Endothelial cell of umbilical vein (primary cell): ENCODE results near the gene ADNP. TPM values are rescaled to one million over a fixed set of nuclear protein-coding genes. Genes with fewer than 3 reads are reported as not detected.

Source experiments
- BruUV-seq: library from RNA; stranded (reverse); fragments of 400-500 nt; replicated peaks from 2 replicates; lab custom pipeline; 2021; lab: Mats Ljungman, UMichigan
- CTCF ChIA-PET: fragments of 300-600, 350-600 bp; sonication (Branson Sonifier 250); formaldehyde crosslinking; loops from one replicate; lab custom pipeline; 2021; ENCODE audit warnings: antibody characterized with exemption, inconsistent platforms; lab: Charles Lee
- POLR2A ChIA-PET: fragments of 300-600, 350-600 bp; sonication (Branson Sonifier 250); formaldehyde crosslinking; loops from one replicate; lab custom pipeline; 2021; ENCODE audit warnings: antibody characterized with exemption, inconsistent platforms; lab: Charles Lee
- DNase-seq: peaks from one replicate; pipeline ENCODE4 v3.0.0-alpha.2; 2011; ENCODE audit warnings: low read depth, low spot score
- FAIRE-seq: peaks from 2 replicates; lab custom pipeline; 2011; peaks lifted over from hg19 to GRCh38; lab: Jason Lieb, UNC
- H2AFZ ChIP-seq: 2 replicates; pipeline ENCODE4 v1.6.0; 2012; ENCODE audit warnings: low read depth, low read length, control low read depth, inconsistent platforms
- H3K27ac ChIP-seq: 2 replicates; pipeline ENCODE4 v1.5.1; 2011; ENCODE audit warnings: low read depth, mild to moderate bottlenecking, control low read depth, low read length, moderate library complexity; ENCODE audit not compliant: insufficient read depth
- H3K27me3 ChIP-seq, 2 experiments: 2 replicates each; pipeline versions ENCODE4 v1.6.0 to v1.6.1; 2011; ENCODE audit warnings: low read length in 2 of 2, mixed read lengths in 1 of 2; ENCODE audit not compliant: control insufficient read depth in 2 of 2, insufficient read depth in 2 of 2
- H3K36me3 ChIP-seq, 2 experiments: 2 replicates in 1 of 2; 3 replicates in 1 of 2; pipeline ENCODE4 v1.5.1; 2011; ENCODE audit warnings: low read length in 2 of 2, mild to moderate bottlenecking in 1 of 2, moderate library complexity in 1 of 2; ENCODE audit not compliant: control insufficient read depth in 2 of 2, insufficient read depth in 2 of 2; ENCODE audit errors: extremely low read depth in 1 of 2
- H3K4me1 ChIP-seq: 3 replicates; pipeline ENCODE4 v1.5.1; 2011; ENCODE audit warnings: mild to moderate bottlenecking, low read length; ENCODE audit not compliant: control insufficient read depth, insufficient read depth; ENCODE audit errors: extremely low read depth
- H3K4me2 ChIP-seq: 2 replicates; pipeline ENCODE4 v1.6.1; 2011; ENCODE audit warnings: low read length, control low read depth, mixed read lengths; ENCODE audit not compliant: insufficient read depth
- H3K4me3 ChIP-seq, 3 experiments: fragments of 200-600 bp in 1 of 3; sonication (generic), shearing (Covaris generic) in 1 of 3; replicated peaks in 1 of 3; 2 replicates each; pipeline ENCODE4 v1.5.1; 2011 to 2016; ENCODE audit warnings: control low read depth in 3 of 3, low read length in 3 of 3, mild to moderate bottlenecking in 2 of 3, inconsistent platforms in 1 of 3, low read depth in 1 of 3, moderate library complexity in 1 of 3; ENCODE audit not compliant: insufficient read depth in 1 of 3
- H3K79me2 ChIP-seq: 2 replicates; pipeline ENCODE4 v1.6.0; 2012; ENCODE audit warnings: low read length, inconsistent platforms; ENCODE audit not compliant: control insufficient read depth, insufficient read depth
- H3K9ac ChIP-seq: replicated peaks from 2 replicates; pipeline ENCODE3; 2011; ENCODE audit warnings: low read length, control low read depth; ENCODE audit not compliant: insufficient read depth; ENCODE audit errors: extremely low read depth
- H3K9me1 ChIP-seq: replicated peaks from 3 replicates; pipeline ENCODE4 v1.6.0; 2011; ENCODE audit warnings: mild to moderate bottlenecking, low read length; ENCODE audit not compliant: control insufficient read depth, insufficient read depth; ENCODE audit errors: extremely low read depth
- H3K9me3 ChIP-seq: replicated peaks from 2 replicates; pipeline ENCODE4 v1.5.1; 2012; ENCODE audit warnings: low read length, inconsistent platforms; ENCODE audit not compliant: control insufficient read depth, insufficient read depth
- H4K20me1 ChIP-seq: replicated peaks from 2 replicates; pipeline ENCODE3; 2011; ENCODE audit warnings: mild to moderate bottlenecking, low read length; ENCODE audit not compliant: control insufficient read depth, insufficient read depth; ENCODE audit errors: extremely low read depth
- CTCF ChIP-seq, 2 donors: IDR thresholded peaks; 1 replicate in 1 of 2; 2 replicates in 1 of 2; pipeline ENCODE4 v1.5.1; 2011; ENCODE audit warnings: low read length in 2 of 2, mild to moderate bottlenecking in 2 of 2, moderate library complexity in 2 of 2, control low read depth in 1 of 2, inconsistent platforms in 1 of 2, low read depth in 1 of 2; ENCODE audit not compliant: insufficient read depth in 1 of 2; ENCODE audit errors: extremely low read depth in 1 of 2
- EZH2 ChIP-seq: IDR thresholded peaks from 2 replicates; pipeline ENCODE4 v1.6.1; 2012; ENCODE audit warnings: borderline replicate concordance, low read depth, mild to moderate bottlenecking, moderate library complexity, low read length, inconsistent platforms; ENCODE audit not compliant: severe bottlenecking
- FOS ChIP-seq: IDR thresholded peaks from 2 replicates; pipeline ENCODE4 v1.6.1; 2011; ENCODE audit warnings: mild to moderate bottlenecking, low read length, moderate library complexity, borderline replicate concordance; ENCODE audit not compliant: insufficient read depth
- GATA2 ChIP-seq: IDR thresholded peaks from 2 replicates; pipeline ENCODE4 v1.7.0; 2011; ENCODE audit warnings: low read depth, mild to moderate bottlenecking, moderate library complexity, mixed read lengths, low read length; ENCODE audit not compliant: insufficient read length, insufficient read depth
- JUN ChIP-seq: IDR thresholded peaks from 2 replicates; pipeline ENCODE4 v1.6.1; 2011; ENCODE audit warnings: borderline replicate concordance, low read depth; ENCODE audit not compliant: insufficient read length, insufficient read depth
- MAX ChIP-seq: IDR thresholded peaks from 2 replicates; pipeline ENCODE4 v1.6.1; 2011; ENCODE audit not compliant: insufficient read depth, insufficient read length
- MYC ChIP-seq: IDR thresholded peaks from one replicate; pipeline ENCODE4 v1.6.1; 2011; ENCODE audit warnings: mild to moderate bottlenecking, low read depth, low read length
- POLR2A ChIP-seq: IDR thresholded peaks from 2 replicates; pipeline ENCODE4 v1.6.1; 2012; ENCODE audit warnings: low read depth, mild to moderate bottlenecking, control low read depth, low read length
- POLR2AphosphoS5 ChIP-seq: IDR thresholded peaks from 2 replicates; pipeline ENCODE4 v1.6.1; 2012; ENCODE audit warnings: low read depth, mild to moderate bottlenecking, control low read depth, low read length, moderate library complexity; ENCODE audit not compliant: insufficient read depth
- dilution Hi-C: fragments of 300-500 bp; cut with MboI; formaldehyde crosslinking; loops from one replicate; pipeline ENCODE4 v1.15.0; 2019; ENCODE audit warnings: low sequenced_read_pairs; ENCODE audit not compliant: extremely low pct_ligation_motif_present
- intact Hi-C: fragments of 100-400 bp; cut with micrococcal nuclease; formaldehyde crosslinking; loops from one replicate; pipeline ENCODE4 v1.10.0; 2022
- polyA plus RNA-seq, 4 experiments: library from polyadenylated mRNA; depleted of rRNA in 3 of 4; stranded (reverse) in 3 of 4; unstranded in 1 of 4; fragments of >200 nt; gene quantifications; 2 replicates each; pipeline versions ENCODE4 v1.2.1 to v1.2.3, GENCODE V29; 2011 to 2012; ENCODE audit warnings: missing spikeins in 1 of 4
- total RNA-seq: library from RNA; stranded (reverse); gene quantifications from 2 replicates; pipeline ENCODE4 v1.2.3, GENCODE V29; 2021

The ADNP gene
- total and polyA plus RNA-seq, 2 donors (not counting 3 experiments of a cell fraction or from before 2014, with no cell fraction given), result 17.8 to 66.0 TPM

DNA sequence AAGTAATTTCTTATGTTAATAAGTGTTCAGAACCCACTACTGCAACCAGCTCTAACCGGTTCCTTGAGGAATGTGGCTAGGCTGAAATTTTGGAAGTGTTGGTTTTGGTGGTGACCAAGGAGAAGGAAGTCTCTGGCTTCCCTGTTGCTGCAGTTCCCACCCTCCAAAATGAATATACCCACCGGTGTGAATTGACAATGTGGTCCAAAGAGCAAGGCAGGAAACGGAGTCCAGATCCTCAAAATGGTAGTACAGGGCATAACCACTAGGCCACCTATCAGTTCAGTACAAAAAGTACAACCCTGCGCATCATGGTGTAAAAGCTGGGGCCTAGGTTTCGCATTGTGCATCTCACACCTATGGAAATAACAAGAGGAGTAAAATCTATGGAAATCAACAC lies 2.8 kb downstream of the ADNP start:
- intact Hi-C loops, result no loop called here
- H3K27ac ChIP-seq, result no peak overlapping the region
- POLR2A ChIA-PET, result interaction anchor here (1.0 to 2.2 kb wide), 2 partner anchors 8 to 12 kb away, joined by 4 to 7 read pairs; no protein-coding TSS in a partner anchor
- FAIRE-seq (no peak), DNase-seq (no peak)
- no TSS peak for BruUV-seq
- peak overlapping the region in 1 of 3 experiments; percentile 90 for H3K4me3 ChIP-seq
- peaks cover 37% of the 10 kb centered on the region for H4K20me1 ChIP-seq
- CTCF ChIA-PET, result interaction anchor here (0.8 to 11.1 kb wide), 10 partner anchors 13 to 134 kb away, joined by 3 to 119 read pairs (median 10); partner anchors contain the start of genes BCAS4, DPM1 and MOCS3
- H3K9ac ChIP-seq, result no peak overlapping the region
- no peaks in the 10 kb centered on the region for H3K9me3 ChIP-seq
- H3K9me1 ChIP-seq, result no peaks in the 10 kb centered on the region
- H2AFZ ChIP-seq, result no peak overlapping the region
- peak overlapping the region; percentile 91 for H3K4me2 ChIP-seq
- dilution Hi-C loops, result no loop called here
- peaks cover 22% of the 10 kb centered on the region for H3K4me1 ChIP-seq
- H3K79me2 ChIP-seq, result peaks cover 76% of the 10 kb centered on the region
- H3K36me3 ChIP-seq, result peaks cover 2 to 25% of the 10 kb centered on the region in 2 experiments
- TF ChIP-seq POLR2A, result no peak
- no peak for TF ChIP-seq FOS
- TF ChIP-seq GATA2, result no peak
- no peak for TF ChIP-seq POLR2AphosphoS5
- no peak for TF ChIP-seq EZH2
- no peak for TF ChIP-seq MYC
- TF ChIP-seq JUN, result no peak
- TF ChIP-seq MAX, result no peak
- no peak for TF ChIP-seq CTCF (IDR thresholded peaks at IDR 0.05; ENCODE audit: extremely low read depth in 1 of 2, insufficient read depth in 1 of 2, low read depth in 1 of 2, low read length in 2 of 2)
- H3K27me3 ChIP-seq, result no peaks in the 10 kb centered on the region
